ENCODE measurements around the gene MRPL11. TPM values are rescaled to one million over a fixed set of nuclear protein-coding genes. Genes with fewer than 3 reads are reported as not detected.
A peak's percentile ranks its signal among the peaks of the same experiment; 100 is the strongest.

MRPL11 gene
- total and polyA plus RNA-seq, 2 of the 13 experiments (the other 11 are each of a cell fraction or from before 2014, with no cell fraction given): 72.9 to 176 TPM

DNA sequence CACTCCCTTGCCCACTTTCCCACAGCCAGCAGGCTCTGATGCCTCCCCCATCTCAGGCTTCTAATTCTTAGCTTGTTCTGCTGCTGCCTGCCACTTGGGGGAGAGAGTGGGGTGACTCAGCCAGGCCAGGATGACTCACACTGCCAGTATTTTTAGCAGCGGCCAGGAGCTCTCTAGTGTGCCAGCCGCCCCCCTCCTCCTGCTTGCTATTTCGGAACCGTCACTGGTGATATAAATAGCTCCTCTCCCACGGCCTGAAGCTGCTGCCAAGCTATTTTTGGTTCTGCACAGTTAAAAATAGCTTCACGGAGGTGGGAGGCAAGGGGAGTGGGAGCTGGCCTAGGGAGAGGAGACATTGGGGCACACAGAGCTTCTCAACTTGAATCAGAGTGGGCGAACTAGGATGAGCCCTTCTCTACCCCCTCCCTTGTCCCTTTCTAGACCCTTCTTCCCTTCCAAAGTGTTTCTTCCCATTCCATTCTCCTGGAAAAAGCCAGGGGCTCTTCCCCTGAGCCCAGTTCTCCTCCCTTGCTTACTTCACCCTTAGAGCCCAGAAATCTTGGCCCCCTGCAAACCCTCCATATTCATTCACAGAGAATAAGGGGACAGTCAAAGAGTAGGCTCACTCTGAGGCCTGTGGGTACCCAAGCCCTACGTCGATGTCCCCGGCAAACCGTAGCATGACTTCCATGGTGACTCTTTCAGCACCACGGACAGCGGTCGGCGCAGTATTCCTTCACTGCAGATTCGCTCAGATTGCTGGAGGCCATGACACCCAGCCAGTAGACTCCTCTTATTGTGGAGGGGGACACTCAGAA is 20.3 kb downstream of the MRPL11 start (continued):
- TF ChIP-seq FOSL2 (CRISPR knock-in tag; IDR thresholded peaks at IDR 0.05) (peak; percentile 92), SCMH1 (CRISPR knock-in tag; IDR thresholded peaks at IDR 0.05; ENCODE audit: borderline replicate concordance) (no peak), ZNF850 (CRISPR knock-in tag; conservative IDR thresholded peaks at IDR 0.05) (no peak), KAT7 (CRISPR knock-in tag; IDR thresholded peaks at IDR 0.05; ENCODE audit: borderline replicate concordance) (no peak), SRSF4 (IDR thresholded peaks at IDR 0.05; ENCODE audit: low read depth, low read length, poor library complexity, severe bottlenecking) (no peak), EZH2 (conservative IDR thresholded peaks at IDR 0.05; ENCODE audit: low read depth, low read length) (no peak), ARHGAP35 (CRISPR knock-in tag; IDR thresholded peaks at IDR 0.05; ENCODE audit: borderline replicate concordance) (no peak), MTA1 (CRISPR knock-in tag; IDR thresholded peaks at IDR 0.05; ENCODE audit: borderline replicate concordance) (no peak)
- TF ChIP-seq, protein P1, sequence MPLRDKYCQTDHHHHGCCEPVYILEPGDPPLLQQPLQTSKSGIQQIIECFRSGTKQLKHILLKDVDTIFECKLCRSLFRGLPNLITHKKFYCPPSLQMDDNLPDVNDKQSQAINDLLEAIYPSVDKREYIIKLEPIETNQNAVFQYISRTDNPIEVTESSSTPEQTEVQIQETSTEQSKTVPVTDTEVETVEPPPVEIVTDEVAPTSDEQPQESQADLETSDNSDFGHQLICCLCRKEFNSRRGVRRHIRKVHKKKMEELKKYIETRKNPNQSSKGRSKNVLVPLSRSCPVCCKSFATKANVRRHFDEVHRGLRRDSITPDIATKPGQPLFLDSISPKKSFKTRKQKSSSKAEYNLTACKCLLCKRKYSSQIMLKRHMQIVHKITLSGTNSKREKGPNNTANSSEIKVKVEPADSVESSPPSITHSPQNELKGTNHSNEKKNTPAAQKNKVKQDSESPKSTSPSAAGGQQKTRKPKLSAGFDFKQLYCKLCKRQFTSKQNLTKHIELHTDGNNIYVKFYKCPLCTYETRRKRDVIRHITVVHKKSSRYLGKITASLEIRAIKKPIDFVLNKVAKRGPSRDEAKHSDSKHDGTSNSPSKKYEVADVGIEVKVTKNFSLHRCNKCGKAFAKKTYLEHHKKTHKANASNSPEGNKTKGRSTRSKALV (CRISPR knock-in tag; IDR thresholded peaks at IDR 0.05): no peak; the same call in 1 of the 2 replicates
- TF ChIP-seq, protein P2, sequence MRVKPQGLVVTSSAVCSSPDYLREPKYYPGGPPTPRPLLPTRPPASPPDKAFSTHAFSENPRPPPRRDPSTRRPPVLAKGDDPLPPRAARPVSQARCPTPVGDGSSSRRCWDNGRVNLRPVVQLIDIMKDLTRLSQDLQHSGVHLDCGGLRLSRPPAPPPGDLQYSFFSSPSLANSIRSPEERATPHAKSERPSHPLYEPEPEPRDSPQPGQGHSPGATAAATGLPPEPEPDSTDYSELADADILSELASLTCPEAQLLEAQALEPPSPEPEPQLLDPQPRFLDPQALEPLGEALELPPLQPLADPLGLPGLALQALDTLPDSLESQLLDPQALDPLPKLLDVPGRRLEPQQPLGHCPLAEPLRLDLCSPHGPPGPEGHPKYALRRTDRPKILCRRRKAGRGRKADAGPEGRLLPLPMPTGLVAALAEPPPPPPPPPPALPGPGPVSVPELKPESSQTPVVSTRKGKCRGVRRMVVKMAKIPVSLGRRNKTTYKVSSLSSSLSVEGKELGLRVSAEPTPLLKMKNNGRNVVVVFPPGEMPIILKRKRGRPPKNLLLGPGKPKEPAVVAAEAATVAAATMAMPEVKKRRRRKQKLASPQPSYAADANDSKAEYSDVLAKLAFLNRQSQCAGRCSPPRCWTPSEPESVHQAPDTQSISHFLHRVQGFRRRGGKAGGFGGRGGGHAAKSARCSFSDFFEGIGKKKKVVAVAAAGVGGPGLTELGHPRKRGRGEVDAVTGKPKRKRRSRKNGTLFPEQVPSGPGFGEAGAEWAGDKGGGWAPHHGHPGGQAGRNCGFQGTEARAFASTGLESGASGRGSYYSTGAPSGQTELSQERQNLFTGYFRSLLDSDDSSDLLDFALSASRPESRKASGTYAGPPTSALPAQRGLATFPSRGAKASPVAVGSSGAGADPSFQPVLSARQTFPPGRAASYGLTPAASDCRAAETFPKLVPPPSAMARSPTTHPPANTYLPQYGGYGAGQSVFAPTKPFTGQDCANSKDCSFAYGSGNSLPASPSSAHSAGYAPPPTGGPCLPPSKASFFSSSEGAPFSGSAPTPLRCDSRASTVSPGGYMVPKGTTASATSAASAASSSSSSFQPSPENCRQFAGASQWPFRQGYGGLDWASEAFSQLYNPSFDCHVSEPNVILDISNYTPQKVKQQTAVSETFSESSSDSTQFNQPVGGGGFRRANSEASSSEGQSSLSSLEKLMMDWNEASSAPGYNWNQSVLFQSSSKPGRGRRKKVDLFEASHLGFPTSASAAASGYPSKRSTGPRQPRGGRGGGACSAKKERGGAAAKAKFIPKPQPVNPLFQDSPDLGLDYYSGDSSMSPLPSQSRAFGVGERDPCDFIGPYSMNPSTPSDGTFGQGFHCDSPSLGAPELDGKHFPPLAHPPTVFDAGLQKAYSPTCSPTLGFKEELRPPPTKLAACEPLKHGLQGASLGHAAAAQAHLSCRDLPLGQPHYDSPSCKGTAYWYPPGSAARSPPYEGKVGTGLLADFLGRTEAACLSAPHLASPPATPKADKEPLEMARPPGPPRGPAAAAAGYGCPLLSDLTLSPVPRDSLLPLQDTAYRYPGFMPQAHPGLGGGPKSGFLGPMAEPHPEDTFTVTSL (CRISPR knock-in tag; IDR thresholded peaks at IDR 0.05; ENCODE audit: borderline replicate concordance): no peak
- TF ChIP-seq, protein P3, sequence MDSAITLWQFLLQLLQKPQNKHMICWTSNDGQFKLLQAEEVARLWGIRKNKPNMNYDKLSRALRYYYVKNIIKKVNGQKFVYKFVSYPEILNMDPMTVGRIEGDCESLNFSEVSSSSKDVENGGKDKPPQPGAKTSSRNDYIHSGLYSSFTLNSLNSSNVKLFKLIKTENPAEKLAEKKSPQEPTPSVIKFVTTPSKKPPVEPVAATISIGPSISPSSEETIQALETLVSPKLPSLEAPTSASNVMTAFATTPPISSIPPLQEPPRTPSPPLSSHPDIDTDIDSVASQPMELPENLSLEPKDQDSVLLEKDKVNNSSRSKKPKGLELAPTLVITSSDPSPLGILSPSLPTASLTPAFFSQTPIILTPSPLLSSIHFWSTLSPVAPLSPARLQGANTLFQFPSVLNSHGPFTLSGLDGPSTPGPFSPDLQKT (CRISPR knock-in tag; IDR thresholded peaks at IDR 0.05; ENCODE audit: borderline replicate concordance): no peak
- TF ChIP-seq, protein P4, sequence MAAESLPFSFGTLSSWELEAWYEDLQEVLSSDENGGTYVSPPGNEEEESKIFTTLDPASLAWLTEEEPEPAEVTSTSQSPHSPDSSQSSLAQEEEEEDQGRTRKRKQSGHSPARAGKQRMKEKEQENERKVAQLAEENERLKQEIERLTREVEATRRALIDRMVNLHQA (CRISPR knock-in tag; IDR thresholded peaks at IDR 0.05): no peak
- TF ChIP-seq, protein P5, sequence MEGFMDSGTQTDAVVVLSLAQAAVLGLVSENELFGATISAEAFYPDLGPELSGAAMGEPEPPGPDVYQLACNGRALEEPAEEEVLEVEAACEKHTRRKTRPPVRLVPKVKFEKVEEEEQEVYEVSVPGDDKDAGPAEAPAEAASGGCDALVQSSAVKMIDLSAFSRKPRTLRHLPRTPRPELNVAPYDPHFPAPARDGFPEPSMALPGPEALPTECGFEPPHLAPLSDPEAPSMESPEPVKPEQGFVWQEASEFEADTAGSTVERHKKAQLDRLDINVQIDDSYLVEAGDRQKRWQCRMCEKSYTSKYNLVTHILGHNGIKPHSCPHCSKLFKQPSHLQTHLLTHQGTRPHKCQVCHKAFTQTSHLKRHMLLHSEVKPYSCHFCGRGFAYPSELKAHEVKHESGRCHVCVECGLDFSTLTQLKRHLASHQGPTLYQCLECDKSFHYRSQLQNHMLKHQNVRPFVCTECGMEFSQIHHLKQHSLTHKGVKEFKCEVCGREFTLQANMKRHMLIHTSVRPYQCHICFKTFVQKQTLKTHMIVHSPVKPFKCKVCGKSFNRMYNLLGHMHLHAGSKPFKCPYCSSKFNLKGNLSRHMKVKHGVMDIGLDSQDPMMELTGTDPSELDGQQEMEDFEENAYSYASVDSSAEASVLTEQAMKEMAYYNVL (CRISPR knock-in tag; IDR thresholded peaks at IDR 0.05; ENCODE audit: borderline replicate concordance): no peak

Measured in HepG2 (cell line).